ENCODE data around the gene PREPL.
"Not testable (repeated sequence)": the region's sequence is repeated elsewhere in the genome, so short reads cannot be mapped to it uniquely, and the experiment has no call there.

Gene PREPL

GRCh38 chr2:44321360-44321759, 39.9 kb downstream of the PREPL start:
- Histone ChIP-seq H3K27ac (ENCODE audit: low read length) (no peak overlapping the region), H3K9ac (ENCODE audit: low read length in 2 of 2) (no peak overlapping the region), H3K4me1 (ENCODE audit: control insufficient read depth, insufficient read depth, low read length) (no peaks in the 10 kb centered on the region), H3K36me3 (ENCODE audit: control insufficient read depth in 2 of 2, insufficient read depth in 2 of 2, low read length in 2 of 2) (peaks cover 37 to 42% of the 10 kb centered on the region in 2 donors), H3K27me3 (ENCODE audit: control insufficient read depth in 1 of 2, insufficient read depth in 2 of 2, low read length in 2 of 2) (no peaks in the 10 kb centered on the region), H3K9me3 (ENCODE audit: control insufficient read depth in 2 of 2, low read length in 2 of 2) (no peaks in the 10 kb centered on the region), H3K4me3 (ENCODE audit: low read length in 2 of 2) (no peak overlapping the region)

- Histone ChIP-seq H3K4me3 (ENCODE audit: low read length in 2 of 2) (no peak overlapping the region), H3K27ac (ENCODE audit: low read length) (no peak overlapping the region), H3K9ac (ENCODE audit: low read length in 2 of 2) (no peak overlapping the region), H3K4me1 (ENCODE audit: control insufficient read depth, insufficient read depth, low read length) (no peaks in the 10 kb centered on the region), H3K9me3 (ENCODE audit: control insufficient read depth in 2 of 2, low read length in 2 of 2) (no peaks in the 10 kb centered on the region), H3K27me3 (ENCODE audit: control insufficient read depth in 1 of 2, insufficient read depth in 2 of 2, low read length in 2 of 2) (no peaks in the 10 kb centered on the region), H3K36me3 (ENCODE audit: control insufficient read depth in 2 of 2, insufficient read depth in 2 of 2, low read length in 2 of 2) (peaks cover 34 to 42% of the 10 kb centered on the region in 2 donors)
Measured at GRCh38 chr2:44320832-44321231, 40.5 kb downstream of the PREPL start.

- Histone ChIP-seq H3K36me3 (ENCODE audit: control insufficient read depth in 2 of 2, insufficient read depth in 2 of 2, low read length in 2 of 2) (peaks cover 24 to 46% of the 10 kb centered on the region in 2 donors), H3K9me3 (ENCODE audit: control insufficient read depth in 2 of 2, low read length in 2 of 2) (peaks cover 0 to 6% of the 10 kb centered on the region in 2 donors), H3K27ac (ENCODE audit: low read length) (no peak overlapping the region), H3K9ac (ENCODE audit: low read length in 2 of 2) (no peak overlapping the region), H3K4me3 (ENCODE audit: low read length in 2 of 2) (no peak overlapping the region), H3K27me3 (ENCODE audit: control insufficient read depth in 1 of 2, insufficient read depth in 2 of 2, low read length in 2 of 2) (no peaks in the 10 kb centered on the region), H3K4me1 (ENCODE audit: control insufficient read depth, insufficient read depth, low read length) (no peaks in the 10 kb centered on the region)
Measured at GRCh38 chr2:44315945-44316344, 45.3 kb downstream of the PREPL start.

GRCh38 chr2:44314362-44314761, 46.9 kb downstream of the PREPL start:
- H3K36me3 ChIP-seq (ENCODE audit: control insufficient read depth in 2 of 2, insufficient read depth in 2 of 2, low read length in 2 of 2) = peaks cover 19 to 33% of the 10 kb centered on the region in 2 donors
- peaks cover 9 to 16% of the 10 kb centered on the region in 2 donors for H3K9me3 ChIP-seq (ENCODE audit: control insufficient read depth in 2 of 2, low read length in 2 of 2)
- H3K9ac ChIP-seq (ENCODE audit: low read length in 2 of 2) = no peak overlapping the region
- no peaks in the 10 kb centered on the region for H3K27me3 ChIP-seq (ENCODE audit: control insufficient read depth in 1 of 2, insufficient read depth in 2 of 2, low read length in 2 of 2)
- no peak overlapping the region for H3K27ac ChIP-seq (ENCODE audit: low read length)
- no peaks in the 10 kb centered on the region for H3K4me1 ChIP-seq (ENCODE audit: control insufficient read depth, insufficient read depth, low read length)
- H3K4me3 ChIP-seq (ENCODE audit: low read length in 2 of 2) = no peak overlapping the region

- Histone ChIP-seq H3K4me1 (ENCODE audit: control insufficient read depth, insufficient read depth, low read length) (no peaks in the 10 kb centered on the region), H3K27ac (ENCODE audit: low read length) (no peak overlapping the region), H3K9me3 (ENCODE audit: control insufficient read depth in 2 of 2, low read length in 2 of 2) (peaks cover 9 to 16% of the 10 kb centered on the region in 2 donors), H3K27me3 (ENCODE audit: control insufficient read depth in 1 of 2, insufficient read depth in 2 of 2, low read length in 2 of 2) (no peaks in the 10 kb centered on the region), H3K4me3 (ENCODE audit: low read length in 2 of 2) (no peak overlapping the region), H3K36me3 (ENCODE audit: control insufficient read depth in 2 of 2, insufficient read depth in 2 of 2, low read length in 2 of 2) (peaks cover 16 to 21% of the 10 kb centered on the region in 2 donors), H3K9ac (ENCODE audit: low read length in 2 of 2) (no peak overlapping the region)
Measured at GRCh38 chr2:44310287-44310686, 51.0 kb downstream of the PREPL start.

- no peak overlapping the region for H3K4me3 ChIP-seq (ENCODE audit: low read length in 2 of 2)
- H3K9ac ChIP-seq (ENCODE audit: low read length in 2 of 2) = no peak overlapping the region
- H3K36me3 ChIP-seq (ENCODE audit: control insufficient read depth in 2 of 2, insufficient read depth in 2 of 2, low read length in 2 of 2) = no peaks in the 10 kb centered on the region
- H3K27ac ChIP-seq (ENCODE audit: low read length) = no peak overlapping the region
- peaks cover 9% of the 10 kb centered on the region in 2 donors for H3K9me3 ChIP-seq (ENCODE audit: control insufficient read depth in 2 of 2, low read length in 2 of 2)
- H3K4me1 ChIP-seq (ENCODE audit: control insufficient read depth, insufficient read depth, low read length) = no peaks in the 10 kb centered on the region
- H3K27me3 ChIP-seq (ENCODE audit: control insufficient read depth in 1 of 2, insufficient read depth in 2 of 2, low read length in 2 of 2) = peaks cover 0 to under 1% of the 10 kb centered on the region in 2 donors
Measured at GRCh38 chr2:44305882-44306281, 55.4 kb downstream of the PREPL start.

- Histone ChIP-seq H3K27ac (ENCODE audit: low read length) (no peak overlapping the region), H3K4me1 (ENCODE audit: control insufficient read depth, insufficient read depth, low read length) (no peaks in the 10 kb centered on the region), H3K9ac (ENCODE audit: low read length in 2 of 2) (no peak overlapping the region), H3K4me3 (ENCODE audit: low read length in 2 of 2) (no peak overlapping the region), H3K36me3 (ENCODE audit: control insufficient read depth in 2 of 2, insufficient read depth in 2 of 2, low read length in 2 of 2) (no peaks in the 10 kb centered on the region), H3K27me3 (ENCODE audit: control insufficient read depth in 1 of 2, insufficient read depth in 2 of 2, low read length in 2 of 2) (peaks cover 0 to 2% of the 10 kb centered on the region in 2 donors), H3K9me3 (ENCODE audit: control insufficient read depth in 2 of 2, low read length in 2 of 2) (no peaks in the 10 kb centered on the region)
Measured at GRCh38 chr2:44304258-44304657, 57.0 kb downstream of the PREPL start.

- not testable (repeated sequence) for H3K9me3 ChIP-seq (ENCODE audit: control insufficient read depth in 2 of 2, low read length in 2 of 2); H3K27ac ChIP-seq (ENCODE audit: low read length); H3K4me3 ChIP-seq (ENCODE audit: low read length in 2 of 2); H3K27me3 ChIP-seq (ENCODE audit: control insufficient read depth in 1 of 2, insufficient read depth in 2 of 2, low read length in 2 of 2); H3K9ac ChIP-seq (ENCODE audit: low read length in 2 of 2); H3K36me3 ChIP-seq (ENCODE audit: control insufficient read depth in 2 of 2, insufficient read depth in 2 of 2, low read length in 2 of 2); H3K4me1 ChIP-seq (ENCODE audit: control insufficient read depth, insufficient read depth, low read length)
Measured at GRCh38 chr2:44303766-44304165, 57.5 kb downstream of the PREPL start.

GRCh38 chr2:44301111-44301510, 60.2 kb downstream of the PREPL start:
- Histone ChIP-seq H3K36me3 (ENCODE audit: control insufficient read depth in 2 of 2, insufficient read depth in 2 of 2, low read length in 2 of 2) (no peaks in the 10 kb centered on the region), H3K4me1 (ENCODE audit: control insufficient read depth, insufficient read depth, low read length) (no peaks in the 10 kb centered on the region), H3K9ac (ENCODE audit: low read length in 2 of 2) (no peak overlapping the region), H3K27me3 (ENCODE audit: control insufficient read depth in 1 of 2, insufficient read depth in 2 of 2, low read length in 2 of 2) (peaks cover 0 to 10% of the 10 kb centered on the region in 2 donors), H3K4me3 (ENCODE audit: low read length in 2 of 2) (no peak overlapping the region), H3K27ac (ENCODE audit: low read length) (no peak overlapping the region), H3K9me3 (ENCODE audit: control insufficient read depth in 2 of 2, low read length in 2 of 2) (no peaks in the 10 kb centered on the region)

- H3K9ac ChIP-seq (ENCODE audit: low read length in 2 of 2) = no peak overlapping the region
- H3K36me3 ChIP-seq (ENCODE audit: control insufficient read depth in 2 of 2, insufficient read depth in 2 of 2, low read length in 2 of 2) = no peaks in the 10 kb centered on the region
- no peak overlapping the region for H3K27ac ChIP-seq (ENCODE audit: low read length)
- H3K4me1 ChIP-seq (ENCODE audit: control insufficient read depth, insufficient read depth, low read length) = no peaks in the 10 kb centered on the region
- H3K4me3 ChIP-seq (ENCODE audit: low read length in 2 of 2) = no peak overlapping the region
- no peaks in the 10 kb centered on the region for H3K9me3 ChIP-seq (ENCODE audit: control insufficient read depth in 2 of 2, low read length in 2 of 2)
- H3K27me3 ChIP-seq (ENCODE audit: control insufficient read depth in 1 of 2, insufficient read depth in 2 of 2, low read length in 2 of 2) = peaks cover 0 to 10% of the 10 kb centered on the region in 2 donors
Measured at GRCh38 chr2:44299635-44300034, 61.7 kb downstream of the PREPL start.

- Histone ChIP-seq H3K36me3 (ENCODE audit: control insufficient read depth in 2 of 2, insufficient read depth in 2 of 2, low read length in 2 of 2) (no peaks in the 10 kb centered on the region), H3K27me3 (ENCODE audit: control insufficient read depth in 1 of 2, insufficient read depth in 2 of 2, low read length in 2 of 2) (peaks cover 0 to 10% of the 10 kb centered on the region in 2 donors), H3K27ac (ENCODE audit: low read length) (no peak overlapping the region), H3K9ac (ENCODE audit: low read length in 2 of 2) (no peak overlapping the region), H3K4me3 (ENCODE audit: low read length in 2 of 2) (no peak overlapping the region), H3K9me3 (ENCODE audit: control insufficient read depth in 2 of 2, low read length in 2 of 2) (no peaks in the 10 kb centered on the region), H3K4me1 (ENCODE audit: control insufficient read depth, insufficient read depth, low read length) (no peaks in the 10 kb centered on the region)
Measured at GRCh38 chr2:44297431-44297830, 63.9 kb downstream of the PREPL start.

All from stomach smooth muscle (tissue), 2 donors.